GM23338 (cell line): ENCODE data around the gene IDUA. TPM values are rescaled to one million over a fixed set of nuclear protein-coding genes. Genes with fewer than 3 reads are reported as not detected.

ENCODE experiments used
- ATAC-seq: fragments of 200-7000 bp; cut with Tn5 transposase; 3 replicates; pipeline ENCODE4 v1.9.1; 2020
- DNase-seq: peaks from one replicate; pipeline ENCODE4 v3.0.0-alpha.2; 2015; ENCODE audit warnings: low spot score
- H2AFZ ChIP-seq: fragments of 200-600 bp; sonication (generic); 2 replicates; pipeline ENCODE4 v1.8.0; 2016; ENCODE audit warnings: antibody characterized with exemption, mild to moderate bottlenecking, moderate library complexity
- H3F3A ChIP-seq: fragments of 200-600 bp; sonication (generic); replicated peaks from 2 replicates; pipeline ENCODE4 v1.8.0; 2017; ENCODE audit warnings: antibody characterized with exemption, mixed run types, low read depth
- H3K27ac ChIP-seq: fragments of 200-600 bp; sonication (generic); 2 replicates; pipeline ENCODE4 v1.6.1; 2016; ENCODE audit warnings: low read depth
- H3K27me3 ChIP-seq: fragments of 200-600 bp; sonication (generic); 2 replicates; pipeline ENCODE4 v1.8.0; 2016; ENCODE audit warnings: mild to moderate bottlenecking, mixed run types, moderate library complexity; ENCODE audit not compliant: insufficient read depth
- H3K36me3 ChIP-seq: fragments of 200-600 bp; sonication (generic); 2 replicates; pipeline ENCODE4 v1.8.0; 2016; ENCODE audit warnings: mild to moderate bottlenecking; ENCODE audit not compliant: insufficient read depth
- H3K4me1 ChIP-seq: fragments of 200-600 bp; sonication (generic); 2 replicates; pipeline ENCODE4 v1.8.0; 2016; ENCODE audit warnings: mild to moderate bottlenecking, moderate library complexity; ENCODE audit not compliant: insufficient read depth
- H3K4me2 ChIP-seq: fragments of 200-600 bp; sonication (generic); 2 replicates; pipeline ENCODE4 v1.7.1; 2017; ENCODE audit warnings: mixed run types
- H3K4me3 ChIP-seq: fragments of 200-600 bp; sonication (generic); 2 replicates; pipeline ENCODE4 v1.6.1; 2016; ENCODE audit warnings: mixed run types
- H3K79me2 ChIP-seq: fragments of 200-600 bp; sonication (generic); replicated peaks from 2 replicates; pipeline ENCODE4 v1.8.0; 2017; ENCODE audit warnings: mild to moderate bottlenecking; ENCODE audit not compliant: insufficient read depth
- H3K9me2 ChIP-seq: fragments of 200-600 bp; sonication (generic); 2 replicates; pipeline ENCODE4 v1.8.0; 2017; ENCODE audit not compliant: insufficient read depth
- H4K20me1 ChIP-seq: fragments of 200-600 bp; sonication (generic); replicated peaks from 2 replicates; pipeline ENCODE4 v1.8.0; 2017; ENCODE audit warnings: mild to moderate bottlenecking; ENCODE audit not compliant: insufficient read depth
- H3K27ac Mint-ChIP-seq: 2 replicates; pipeline ENCODE4 v1.8.0; 2020; ENCODE audit warnings: inconsistent platforms, mild to moderate bottlenecking, moderate library complexity, mixed read lengths
- H3K27me3 Mint-ChIP-seq: 3 replicates; pipeline ENCODE4 v1.8.0; 2022; ENCODE audit warnings: low read depth, mild to moderate bottlenecking, moderate library complexity, mixed read lengths, inconsistent platforms; ENCODE audit not compliant: insufficient read depth, poor library complexity
- H3K36me3 Mint-ChIP-seq: 3 replicates; pipeline ENCODE4 v1.8.0; 2021; ENCODE audit warnings: low read depth, mild to moderate bottlenecking, inconsistent platforms, moderate library complexity, mixed read lengths
- H3K4me1 Mint-ChIP-seq: 3 replicates; pipeline ENCODE4 v1.8.0; 2020; ENCODE audit warnings: mild to moderate bottlenecking, inconsistent platforms, mixed read lengths
- H3K4me3 Mint-ChIP-seq: 3 replicates; pipeline ENCODE4 v1.8.0; 2021; ENCODE audit warnings: moderate library complexity, mild to moderate bottlenecking, inconsistent platforms, mixed read lengths
- H3K9me3 Mint-ChIP-seq: 3 replicates; pipeline ENCODE4 v1.8.0; 2020; ENCODE audit warnings: moderate library complexity, mild to moderate bottlenecking, inconsistent platforms, mixed read lengths
- EZH2 ChIP-seq: fragments of 200-600 bp; sonication (generic); IDR thresholded peaks from one replicate; pipeline ENCODE4 v1.8.0; 2017; ENCODE audit warnings: antibody characterized with exemption, mild to moderate bottlenecking, low read depth; ENCODE audit not compliant: unreplicated experiment
- JUNB ChIP-seq: IDR thresholded peaks from one replicate; pipeline ENCODE4 v1.6.1; 2016; ENCODE audit warnings: antibody characterized with exemption; ENCODE audit not compliant: unreplicated experiment
- POLR2AphosphoS5 ChIP-seq: IDR thresholded peaks from 2 replicates; pipeline ENCODE4 v1.6.1; 2016; ENCODE audit warnings: antibody characterized with exemption, low read depth
- REST ChIP-seq: IDR thresholded peaks from one replicate; pipeline ENCODE4 v1.6.1; 2018; ENCODE audit warnings: antibody characterized with exemption; ENCODE audit not compliant: unreplicated experiment
- ZNF114 ChIP-seq: fragments of 250-450 bp; sonication (Bioruptor Pico); IDR thresholded peaks from 2 replicates; pipeline ENCODE4 v1.5.0; 2020; ENCODE audit warnings: mild to moderate bottlenecking, moderate library complexity
- polyA plus RNA-seq: library from polyadenylated mRNA; unstranded; fragments of >200 nt; fragmentation: Nextera tagmentation; extraction: Ambion mirVana; gene quantifications from 2 replicates; pipeline ENCODE4 v1.2.1, GENCODE V29; 2016
- total RNA-seq: library from RNA; depleted of rRNA; stranded (reverse); fragments of >200 nt; shearing (Covaris generic); gene quantifications from 2 replicates; pipeline ENCODE4 v1.2.3, GENCODE V29; 2014
- TF ChIP-seq, protein P1 (sequence below), 2 experiments: fragments of 200-600 bp in 1 of 2; sonication (generic) in 1 of 2; conservative IDR thresholded peaks; 2 replicates each; pipeline versions ENCODE4 v1.5.1 to v1.6.1; 2016 to 2017; ENCODE audit warnings: antibody characterized with exemption in 2 of 2, low read depth in 2 of 2, mild to moderate bottlenecking in 2 of 2, moderate library complexity in 1 of 2
- TF ChIP-seq, protein P2 (sequence below): IDR thresholded peaks from 2 replicates; pipeline ENCODE4 v1.6.1; 2016; ENCODE audit warnings: antibody characterized with exemption

IDUA gene
- total and polyA plus RNA-seq, 2 experiments from 2014 or later, result 1.3 to 6.1 TPM

DNA sequence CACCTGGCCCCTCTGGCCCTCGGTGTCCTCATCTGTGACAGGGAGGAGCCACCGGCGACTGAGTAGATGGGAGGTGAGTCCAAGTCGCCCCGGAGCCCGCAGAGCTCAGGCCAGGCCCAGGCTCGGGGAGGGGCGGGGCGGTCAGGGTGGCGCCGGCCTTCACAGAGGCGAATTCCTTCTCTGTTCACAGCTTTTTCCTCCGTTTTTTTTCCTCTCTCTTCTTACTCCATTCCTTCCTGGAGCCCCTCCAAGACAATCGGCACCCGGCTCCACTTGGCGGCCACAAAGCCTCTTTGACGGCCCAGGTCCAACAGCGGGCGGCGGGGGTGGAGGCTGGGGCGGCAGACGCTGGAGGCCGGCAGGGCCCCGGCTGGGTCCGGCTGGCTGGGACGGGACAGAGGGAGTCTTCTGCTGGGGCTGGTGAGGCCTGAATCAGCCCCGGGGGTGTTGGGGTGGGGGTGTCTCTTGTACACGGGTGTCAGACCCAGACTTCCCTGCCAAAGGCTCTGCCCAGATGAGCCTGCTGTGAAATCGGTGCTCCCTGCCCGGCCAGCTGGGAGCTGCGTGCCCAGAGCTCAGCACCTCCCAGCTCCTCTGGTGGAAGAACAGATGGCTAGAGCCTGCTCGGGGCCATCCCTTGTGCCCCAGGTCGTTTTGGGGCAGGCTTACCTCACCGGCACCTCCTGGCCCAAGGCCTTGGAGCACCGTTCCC lies 47.2 kb downstream of the IDUA start:
- H3K9me2 ChIP-seq, result no peaks in the 10 kb centered on the region
- H3K4me3 Mint-ChIP-seq, result no peak overlapping the region
- H3K4me3 ChIP-seq, result no peak overlapping the region
- no peaks in the 10 kb centered on the region for H3K9me3 Mint-ChIP-seq
- H3K4me1 Mint-ChIP-seq, result no peaks in the 10 kb centered on the region
- TF ChIP-seq POLR2AphosphoS5, result no peak
- no peak overlapping the region for H3K4me2 ChIP-seq
- H3K27ac Mint-ChIP-seq, result no peak overlapping the region
- H3K36me3 ChIP-seq, result no peaks in the 10 kb centered on the region
- H3K27me3 ChIP-seq, result no peaks in the 10 kb centered on the region
- no peaks in the 10 kb centered on the region for H3K4me1 ChIP-seq
- H3K27me3 Mint-ChIP-seq, result peaks cover 7% of the 10 kb centered on the region
- H3K36me3 Mint-ChIP-seq, result no peaks in the 10 kb centered on the region
- H3F3A ChIP-seq, result no peaks in the 10 kb centered on the region
- H4K20me1 ChIP-seq, result no peaks in the 10 kb centered on the region
- H3K79me2 ChIP-seq, result no peaks in the 10 kb centered on the region
- DNase-seq, result no peak
- H3K27ac ChIP-seq, result no peak overlapping the region
- no peak overlapping the region for H2AFZ ChIP-seq
- ATAC-seq, result no peak

GRCh38 chr4:1035510-1035909 lies 48.7 kb downstream of the IDUA start:
- H3K27me3 Mint-ChIP-seq, result peaks cover 6% of the 10 kb centered on the region
- Histone ChIP-seq H3F3A (no peaks in the 10 kb centered on the region), H3K36me3 (no peaks in the 10 kb centered on the region), H3K79me2 (no peaks in the 10 kb centered on the region), H3K4me2 (no peak overlapping the region), H3K27me3 (no peaks in the 10 kb centered on the region), H3K9me2 (no peaks in the 10 kb centered on the region), H3K4me3 (no peak overlapping the region), H3K4me1 (no peaks in the 10 kb centered on the region), H3K27ac (no peak overlapping the region), H2AFZ (no peak overlapping the region), H4K20me1 (no peaks in the 10 kb centered on the region)
- no peak overlapping the region for H3K4me3 Mint-ChIP-seq
- H3K36me3 Mint-ChIP-seq, result no peaks in the 10 kb centered on the region
- peaks cover 2% of the 10 kb centered on the region; the same call in 2 of the 3 replicates for H3K4me1 Mint-ChIP-seq
- DNase-seq (no peak), ATAC-seq (no peak)
- H3K27ac Mint-ChIP-seq, result no peak overlapping the region
- no peak for TF ChIP-seq REST
- TF ChIP-seq EZH2, result no peak
- TF ChIP-seq POLR2AphosphoS5, result no peak
- TF ChIP-seq, protein P1, sequence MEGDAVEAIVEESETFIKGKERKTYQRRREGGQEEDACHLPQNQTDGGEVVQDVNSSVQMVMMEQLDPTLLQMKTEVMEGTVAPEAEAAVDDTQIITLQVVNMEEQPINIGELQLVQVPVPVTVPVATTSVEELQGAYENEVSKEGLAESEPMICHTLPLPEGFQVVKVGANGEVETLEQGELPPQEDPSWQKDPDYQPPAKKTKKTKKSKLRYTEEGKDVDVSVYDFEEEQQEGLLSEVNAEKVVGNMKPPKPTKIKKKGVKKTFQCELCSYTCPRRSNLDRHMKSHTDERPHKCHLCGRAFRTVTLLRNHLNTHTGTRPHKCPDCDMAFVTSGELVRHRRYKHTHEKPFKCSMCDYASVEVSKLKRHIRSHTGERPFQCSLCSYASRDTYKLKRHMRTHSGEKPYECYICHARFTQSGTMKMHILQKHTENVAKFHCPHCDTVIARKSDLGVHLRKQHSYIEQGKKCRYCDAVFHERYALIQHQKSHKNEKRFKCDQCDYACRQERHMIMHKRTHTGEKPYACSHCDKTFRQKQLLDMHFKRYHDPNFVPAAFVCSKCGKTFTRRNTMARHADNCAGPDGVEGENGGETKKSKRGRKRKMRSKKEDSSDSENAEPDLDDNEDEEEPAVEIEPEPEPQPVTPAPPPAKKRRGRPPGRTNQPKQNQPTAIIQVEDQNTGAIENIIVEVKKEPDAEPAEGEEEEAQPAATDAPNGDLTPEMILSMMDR (conservative IDR thresholded peaks at IDR 0.05; ENCODE audit: low read depth in 2 of 2), result no peak
- TF ChIP-seq, protein P2, sequence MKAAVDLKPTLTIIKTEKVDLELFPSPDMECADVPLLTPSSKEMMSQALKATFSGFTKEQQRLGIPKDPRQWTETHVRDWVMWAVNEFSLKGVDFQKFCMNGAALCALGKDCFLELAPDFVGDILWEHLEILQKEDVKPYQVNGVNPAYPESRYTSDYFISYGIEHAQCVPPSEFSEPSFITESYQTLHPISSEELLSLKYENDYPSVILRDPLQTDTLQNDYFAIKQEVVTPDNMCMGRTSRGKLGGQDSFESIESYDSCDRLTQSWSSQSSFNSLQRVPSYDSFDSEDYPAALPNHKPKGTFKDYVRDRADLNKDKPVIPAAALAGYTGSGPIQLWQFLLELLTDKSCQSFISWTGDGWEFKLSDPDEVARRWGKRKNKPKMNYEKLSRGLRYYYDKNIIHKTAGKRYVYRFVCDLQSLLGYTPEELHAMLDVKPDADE, result no peak
- no peak for TF ChIP-seq JUNB
- no peak for TF ChIP-seq ZNF114
- no peaks in the 10 kb centered on the region for H3K9me3 Mint-ChIP-seq
